ENCODE measurements around the gene LPAR3. TPM values are rescaled to one million over a fixed set of nuclear protein-coding genes. Genes with fewer than 3 reads are reported as not detected.

Gene LPAR3
- total RNA-seq, 1 donor from 2014 or later: not detected

GRCh38 chr1:84827976-84828375 lies 65.0 kb downstream of the LPAR3 start:
- no peak for DNase-seq (ENCODE audit: low read depth in 2 of 2)

GRCh38 chr1:84827555-84827954 lies 65.5 kb downstream of the LPAR3 start:
- DNase-seq (ENCODE audit: low read depth in 2 of 2): no peak

- no peak for DNase-seq (ENCODE audit: low read depth in 2 of 2)
These were observed 67.8 kb downstream of the LPAR3 start for GRCh38 chr1:84825161-84825560.

- no peak for DNase-seq (ENCODE audit: low read depth in 2 of 2)
These were observed 69.0 kb downstream of the LPAR3 start for GRCh38 chr1:84823991-84824390.

GRCh38 chr1:84823511-84823910 lies 69.5 kb downstream of the LPAR3 start:
- DNase-seq (ENCODE audit: low read depth in 2 of 2): no peak

GRCh38 chr1:84810343-84810742 lies 82.7 kb downstream of the LPAR3 start:
- DNase-seq (ENCODE audit: low read depth in 2 of 2): no peak

GRCh38 chr1:84809023-84809422 lies 84.0 kb downstream of the LPAR3 start:
- DNase-seq (ENCODE audit: low read depth in 2 of 2): no peak

GRCh38 chr1:84803604-84804003 lies 89.4 kb downstream of the LPAR3 start:
- DNase-seq (ENCODE audit: low read depth in 2 of 2): no peak

- no peak for DNase-seq (ENCODE audit: low read depth in 2 of 2)
These were observed 90.3 kb downstream of the LPAR3 start for GRCh38 chr1:84802567-84803232.

GRCh38 chr1:84800090-84801073 lies 92.6 kb downstream of the LPAR3 start:
- DNase-seq (ENCODE audit: low read depth in 2 of 2): no peak

GRCh38 chr1:84797603-84798002 lies 95.4 kb downstream of the LPAR3 start:
- DNase-seq (ENCODE audit: low read depth in 2 of 2): no peak

- DNase-seq (ENCODE audit: low read depth in 2 of 2): no peak
These were observed 96.9 kb downstream of the LPAR3 start for GRCh38 chr1:84795966-84796600.

- no peak for DNase-seq (ENCODE audit: low read depth in 2 of 2)
These were observed 97.8 kb downstream of the LPAR3 start for GRCh38 chr1:84795213-84795612.

GRCh38 chr1:84792421-84792820 lies 100.6 kb downstream of the LPAR3 start:
- no peak for DNase-seq (ENCODE audit: low read depth in 2 of 2)

- no peak for DNase-seq (ENCODE audit: low read depth in 2 of 2)
These were observed 104.0 kb downstream of the LPAR3 start for GRCh38 chr1:84789014-84789413.

GRCh38 chr1:84785271-84786036 lies 107.6 kb downstream of the LPAR3 start:
- no peak for DNase-seq (ENCODE audit: low read depth in 2 of 2)

GRCh38 chr1:84782881-84783280 lies 110.1 kb downstream of the LPAR3 start:
- no peak for DNase-seq (ENCODE audit: low read depth in 2 of 2)

GRCh38 chr1:84781946-84782771 lies 110.8 kb downstream of the LPAR3 start:
- DNase-seq (ENCODE audit: low read depth in 2 of 2): peak; percentile 52 to 64

GRCh38 chr1:84780000-84780716 lies 112.8 kb downstream of the LPAR3 start:
- DNase-seq (ENCODE audit: low read depth in 2 of 2): no peak

- DNase-seq (ENCODE audit: low read depth in 2 of 2): no peak
These were observed 116.4 kb downstream of the LPAR3 start for GRCh38 chr1:84776639-84777038.
